Trophoblast cell (in vitro differentiated cells and primary cell): ENCODE data around the gene TSN.
"Not testable (repeated sequence)": the region's sequence is repeated elsewhere in the genome, so short reads cannot be mapped to it uniquely, and the experiment has no call there.

Experiments
- DNase-seq, 2 donors: peaks; one replicate each; pipeline ENCODE4 v3.0.0-alpha.2; 2016
- H2AFZ ChIP-seq: 2 replicates; pipeline ENCODE4 v1.6.1; 2013; ENCODE audit warnings: low read length, moderate library complexity, mild to moderate bottlenecking; ENCODE audit not compliant: insufficient read depth, poor library complexity
- H2AK5ac ChIP-seq: 2 replicates; pipeline ENCODE4 v1.6.1; 2013; ENCODE audit warnings: mild to moderate bottlenecking, low read length
- H2BK120ac ChIP-seq: 2 replicates; pipeline ENCODE4 v1.6.1; 2013; ENCODE audit warnings: low read length, mild to moderate bottlenecking, moderate library complexity; ENCODE audit not compliant: insufficient read depth, poor library complexity
- H2BK12ac ChIP-seq: 2 replicates; pipeline ENCODE4 v1.6.1; 2013; ENCODE audit warnings: mild to moderate bottlenecking, low read length, moderate library complexity
- H2BK5ac ChIP-seq: 2 replicates; pipeline ENCODE4 v1.6.1; 2013; ENCODE audit warnings: low read length, low read depth, moderate library complexity, mild to moderate bottlenecking; ENCODE audit not compliant: poor library complexity
- H3K14ac ChIP-seq: 2 replicates; pipeline ENCODE4 v1.6.1; 2013; ENCODE audit warnings: mild to moderate bottlenecking, low read length
- H3K18ac ChIP-seq: 2 replicates; pipeline ENCODE4 v1.6.1; 2013; ENCODE audit warnings: mild to moderate bottlenecking, low read length
- H3K23ac ChIP-seq: 2 replicates; pipeline ENCODE4 v1.6.1; 2013; ENCODE audit warnings: low read length
- H3K27ac ChIP-seq: 2 replicates; pipeline ENCODE4 v1.5.1; 2013; ENCODE audit warnings: low read depth, mild to moderate bottlenecking, inconsistent platforms, low read length, moderate library complexity
- H3K27me3 ChIP-seq: 2 replicates; pipeline ENCODE4 v1.6.1; 2013; ENCODE audit warnings: inconsistent platforms, mild to moderate bottlenecking, low read length, moderate library complexity; ENCODE audit not compliant: insufficient read depth
- H3K36me3 ChIP-seq, 2 experiments: 1 replicate in 1 of 2; 2 replicates in 1 of 2; pipeline ENCODE4 v1.6.1; 2013; ENCODE audit warnings: low read length in 2 of 2, mild to moderate bottlenecking in 2 of 2, moderate library complexity in 1 of 2; ENCODE audit not compliant: insufficient read depth in 2 of 2, control insufficient read depth in 1 of 2
- H3K4ac ChIP-seq: 2 replicates; pipeline ENCODE4 v1.6.1; 2013; ENCODE audit warnings: low read depth, mild to moderate bottlenecking, low read length, moderate library complexity
- H3K4me1 ChIP-seq, 2 experiments: 1 replicate in 1 of 2; 2 replicates in 1 of 2; pipeline ENCODE4 v1.6.1; 2013; ENCODE audit warnings: low read length in 2 of 2, mild to moderate bottlenecking in 2 of 2, moderate library complexity in 1 of 2; ENCODE audit not compliant: insufficient read depth in 2 of 2, control insufficient read depth in 1 of 2
- H3K4me2 ChIP-seq: 2 replicates; pipeline ENCODE4 v1.6.1; 2013; ENCODE audit warnings: inconsistent platforms, mild to moderate bottlenecking, low read length, moderate library complexity
- H3K4me3 ChIP-seq: 2 replicates; pipeline ENCODE4 v1.5.1; 2013; ENCODE audit warnings: mild to moderate bottlenecking, low read depth, low read length, inconsistent platforms
- H3K79me1 ChIP-seq: one replicate; pipeline ENCODE4 v1.6.1; 2013; ENCODE audit warnings: low read length
- H3K79me2 ChIP-seq: 2 replicates; pipeline ENCODE4 v1.6.1; 2013; ENCODE audit warnings: low read length, mild to moderate bottlenecking; ENCODE audit not compliant: control insufficient read depth, insufficient read depth, poor library complexity
- H3K9ac ChIP-seq: 2 replicates; pipeline ENCODE4 v1.6.1; 2013; ENCODE audit warnings: mild to moderate bottlenecking, low read length
- H3K9me3 ChIP-seq: 2 replicates; pipeline ENCODE4 v1.6.1; 2013; ENCODE audit warnings: low read depth, mild to moderate bottlenecking, control low read depth, inconsistent platforms, low read length; ENCODE audit not compliant: insufficient read depth
- H4K12ac ChIP-seq: 2 replicates; pipeline ENCODE4 v1.6.1; 2013; ENCODE audit warnings: low read depth, mild to moderate bottlenecking, low read length, moderate library complexity
- H4K8ac ChIP-seq: 2 replicates; pipeline ENCODE4 v1.6.1; 2013; ENCODE audit warnings: low read depth, mild to moderate bottlenecking, low read length, moderate library complexity
- H4K91ac ChIP-seq: one replicate; pipeline ENCODE4 v1.6.1; 2013; ENCODE audit warnings: low read depth, mild to moderate bottlenecking, low read length, moderate library complexity
- WGBS: extraction: QIAGEN DNeasy Blood & Tissue Kit; methylation state at CpG from one replicate; pipeline ENCODE4 v1.1.7; 2013; ENCODE audit warnings: missing lambda C conversion rate; ENCODE audit not compliant: insufficient read length, insufficient coverage; ENCODE audit errors: extremely low coverage; 5-methylcytosine and 5-hydroxymethylcytosine counted together

The TSN gene

GRCh38 chr2:121804340-121804739 lies 48.9 kb downstream of the TSN start:
- H3K14ac ChIP-seq, result no peak overlapping the region
- WGBS, result no CpG with 5 or more reads among the region's 5 CpGs
- H3K79me1 ChIP-seq, result no peaks in the 10 kb centered on the region
- no peaks in the 10 kb centered on the region for H3K9me3 ChIP-seq
- no peak overlapping the region for H2BK120ac ChIP-seq
- no peaks in the 10 kb centered on the region for H3K36me3 ChIP-seq
- no peak overlapping the region for H4K12ac ChIP-seq
- H2BK5ac ChIP-seq, result no peak overlapping the region
- no peak overlapping the region for H2AK5ac ChIP-seq
- no peak overlapping the region for H2AFZ ChIP-seq
- H3K23ac ChIP-seq, result no peak overlapping the region
- H3K4me2 ChIP-seq, result no peak overlapping the region
- H3K9ac ChIP-seq, result no peak overlapping the region
- H3K4me1 ChIP-seq, result no peaks in the 10 kb centered on the region
- H3K27me3 ChIP-seq, result no peaks in the 10 kb centered on the region
- no peak overlapping the region for H4K8ac ChIP-seq
- H3K27ac ChIP-seq, result no peak overlapping the region
- H3K79me2 ChIP-seq, result no peaks in the 10 kb centered on the region
- no peak overlapping the region for H4K91ac ChIP-seq
- no peak overlapping the region for H3K4me3 ChIP-seq
- no peak overlapping the region for H3K4ac ChIP-seq
- no peak overlapping the region for H2BK12ac ChIP-seq
- no peak for DNase-seq
- H3K18ac ChIP-seq, result no peak overlapping the region

DNA sequence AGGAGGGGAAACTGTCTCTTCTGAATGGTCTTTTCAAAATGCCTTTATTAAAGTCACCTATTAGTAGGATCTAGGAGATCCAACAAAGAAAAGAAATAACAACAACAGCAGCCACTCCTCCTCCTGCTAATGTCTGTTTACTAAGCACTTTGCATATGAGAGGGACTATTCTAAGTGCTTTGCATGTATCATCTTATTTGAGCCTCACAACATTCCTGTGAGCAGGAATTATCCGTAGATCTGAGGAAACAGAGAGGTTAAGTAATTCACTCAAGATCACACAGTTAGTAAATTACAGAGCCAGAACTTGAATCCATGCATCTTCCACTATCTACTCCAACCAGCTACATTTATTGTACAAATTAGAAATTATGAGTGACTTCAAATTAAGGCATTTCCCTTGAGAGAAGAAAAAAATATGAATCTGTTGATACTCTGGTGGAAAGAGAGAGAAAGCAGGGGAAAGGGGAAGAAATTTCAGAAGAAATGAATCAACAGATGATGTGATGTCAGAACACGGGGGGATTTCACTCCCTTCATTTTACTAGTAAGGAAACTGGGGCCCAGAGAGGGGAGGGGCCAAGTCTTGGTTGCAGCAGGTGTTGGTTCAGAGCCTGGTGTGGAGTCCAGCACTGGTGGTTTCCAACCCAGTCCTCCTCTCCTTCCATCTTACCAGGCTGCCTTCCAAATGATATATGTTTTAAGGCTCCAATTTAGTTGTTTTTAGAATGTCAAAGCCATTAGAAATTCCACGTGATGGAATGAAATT lies 49.7 kb downstream of the TSN start:
- H2AFZ ChIP-seq, result no peak overlapping the region
- H3K23ac ChIP-seq, result no peak overlapping the region
- no peak overlapping the region for H2BK12ac ChIP-seq
- H4K12ac ChIP-seq, result no peak overlapping the region
- H2BK120ac ChIP-seq, result no peak overlapping the region
- H3K9me3 ChIP-seq, result no peaks in the 10 kb centered on the region
- no peak overlapping the region for H3K4me3 ChIP-seq
- H3K18ac ChIP-seq, result no peak overlapping the region
- H3K4me2 ChIP-seq, result no peak overlapping the region
- no peak overlapping the region for H4K91ac ChIP-seq
- no peaks in the 10 kb centered on the region for H3K79me2 ChIP-seq
- no peak overlapping the region for H2BK5ac ChIP-seq
- no peaks in the 10 kb centered on the region for H3K27me3 ChIP-seq
- no peak overlapping the region for H3K9ac ChIP-seq
- no peak overlapping the region for H2AK5ac ChIP-seq
- H3K14ac ChIP-seq, result no peak overlapping the region
- H3K79me1 ChIP-seq, result no peaks in the 10 kb centered on the region
- no peak for DNase-seq
- no peak overlapping the region for H4K8ac ChIP-seq
- no CpG with 5 or more reads among the region's 3 CpGs for WGBS
- no peak overlapping the region for H3K27ac ChIP-seq
- H3K4me1 ChIP-seq, result no peaks in the 10 kb centered on the region
- no peaks in the 10 kb centered on the region for H3K36me3 ChIP-seq
- H3K4ac ChIP-seq, result no peak overlapping the region

DNA sequence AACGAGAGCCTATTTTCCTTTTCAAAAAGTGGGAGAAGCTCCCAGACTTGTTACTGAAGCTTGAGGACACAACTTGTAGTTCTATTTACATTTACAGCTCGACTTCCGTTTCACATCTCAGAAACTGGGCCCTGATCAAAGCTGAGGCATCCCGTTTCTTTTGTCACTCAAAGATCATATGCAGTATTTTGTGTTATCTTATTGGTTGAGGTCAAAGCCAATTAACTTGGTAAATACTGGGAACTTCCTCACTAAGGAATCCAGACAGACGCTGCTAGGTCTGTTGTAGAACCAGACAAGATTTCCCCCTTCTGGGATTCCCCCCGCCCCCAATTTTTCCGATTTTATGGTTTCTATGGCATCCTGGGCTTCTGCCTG lies 50.3 kb downstream of the TSN start:
- no peak overlapping the region for H2BK5ac ChIP-seq
- no peak overlapping the region for H3K4me3 ChIP-seq
- no peaks in the 10 kb centered on the region for H3K79me1 ChIP-seq
- H4K91ac ChIP-seq, result no peak overlapping the region
- no peak overlapping the region for H3K23ac ChIP-seq
- no peak for DNase-seq
- no peaks in the 10 kb centered on the region for H3K36me3 ChIP-seq
- no peaks in the 10 kb centered on the region for H3K79me2 ChIP-seq
- H3K14ac ChIP-seq, result no peak overlapping the region
- no peak overlapping the region for H3K9ac ChIP-seq
- H2BK120ac ChIP-seq, result no peak overlapping the region
- no peak overlapping the region for H2AK5ac ChIP-seq
- no peak overlapping the region for H4K12ac ChIP-seq
- H3K9me3 ChIP-seq, result no peaks in the 10 kb centered on the region
- H2BK12ac ChIP-seq, result no peak overlapping the region
- no peak overlapping the region for H3K4me2 ChIP-seq
- no peak overlapping the region for H3K4ac ChIP-seq
- H3K4me1 ChIP-seq, result no peaks in the 10 kb centered on the region
- no peak overlapping the region for H3K27ac ChIP-seq
- no peaks in the 10 kb centered on the region for H3K27me3 ChIP-seq
- H3K18ac ChIP-seq, result no peak overlapping the region
- no peak overlapping the region for H4K8ac ChIP-seq
- H2AFZ ChIP-seq, result no peak overlapping the region
- no CpG with 5 or more reads among the region's 7 CpGs for WGBS

GRCh38 chr2:121807771-121808170 lies 52.3 kb downstream of the TSN start:
- H2BK5ac ChIP-seq, H3K79me1 ChIP-seq, H3K4me2 ChIP-seq, H3K36me3 ChIP-seq, H2AFZ ChIP-seq, H2BK120ac ChIP-seq, H3K14ac ChIP-seq, H3K23ac ChIP-seq, H3K18ac ChIP-seq, H3K4ac ChIP-seq, H4K91ac ChIP-seq, H3K4me1 ChIP-seq, H3K9me3 ChIP-seq, H2AK5ac ChIP-seq, H2BK12ac ChIP-seq, H3K79me2 ChIP-seq, H3K4me3 ChIP-seq, H4K8ac ChIP-seq, H4K12ac ChIP-seq, H3K27me3 ChIP-seq, H3K27ac ChIP-seq, H3K9ac ChIP-seq: not testable (repeated sequence)
- WGBS, result no CpG with 5 or more reads among the region's 8 CpGs
- peak; percentile 65 to 79 for DNase-seq
